Tibial nerve (tissue), 4 donors: ENCODE measurements around the gene ATP8A1.

Source experiments
- EP300 ChIP-seq, 2 donors: sonication (generic); formaldehyde crosslinking; IDR thresholded peaks; one replicate each; pipeline ENCODE4 v1.6.1; 2017; ENCODE audit warnings: antibody characterized with exemption in 2 of 2, mild to moderate bottlenecking in 1 of 2
- POLR2A ChIP-seq, 2 donors: fragments of 450-650 bp; IDR thresholded peaks; one replicate each; pipeline ENCODE4 v1.6.1; 2017; ENCODE audit warnings: antibody characterized with exemption in 2 of 2, mild to moderate bottlenecking in 2 of 2, moderate library complexity in 2 of 2
- TF ChIP-seq, protein P1 (sequence below), 5 experiments: fragments of 200-600 bp in 3 of 5; fragments of 450-650 bp in 2 of 5; sonication (generic) in 3 of 5; IDR thresholded peaks; one replicate each; pipeline ENCODE4 v1.5.1; 2016 to 2019; ENCODE audit warnings: antibody characterized with exemption in 5 of 5, mild to moderate bottlenecking in 3 of 5, moderate library complexity in 2 of 5

- TF ChIP-seq POLR2A (IDR thresholded peaks at IDR 0.05): no peak
- TF ChIP-seq, protein P1, sequence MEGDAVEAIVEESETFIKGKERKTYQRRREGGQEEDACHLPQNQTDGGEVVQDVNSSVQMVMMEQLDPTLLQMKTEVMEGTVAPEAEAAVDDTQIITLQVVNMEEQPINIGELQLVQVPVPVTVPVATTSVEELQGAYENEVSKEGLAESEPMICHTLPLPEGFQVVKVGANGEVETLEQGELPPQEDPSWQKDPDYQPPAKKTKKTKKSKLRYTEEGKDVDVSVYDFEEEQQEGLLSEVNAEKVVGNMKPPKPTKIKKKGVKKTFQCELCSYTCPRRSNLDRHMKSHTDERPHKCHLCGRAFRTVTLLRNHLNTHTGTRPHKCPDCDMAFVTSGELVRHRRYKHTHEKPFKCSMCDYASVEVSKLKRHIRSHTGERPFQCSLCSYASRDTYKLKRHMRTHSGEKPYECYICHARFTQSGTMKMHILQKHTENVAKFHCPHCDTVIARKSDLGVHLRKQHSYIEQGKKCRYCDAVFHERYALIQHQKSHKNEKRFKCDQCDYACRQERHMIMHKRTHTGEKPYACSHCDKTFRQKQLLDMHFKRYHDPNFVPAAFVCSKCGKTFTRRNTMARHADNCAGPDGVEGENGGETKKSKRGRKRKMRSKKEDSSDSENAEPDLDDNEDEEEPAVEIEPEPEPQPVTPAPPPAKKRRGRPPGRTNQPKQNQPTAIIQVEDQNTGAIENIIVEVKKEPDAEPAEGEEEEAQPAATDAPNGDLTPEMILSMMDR (IDR thresholded peaks at IDR 0.05): no peak
- no peak for TF ChIP-seq EP300 (IDR thresholded peaks at IDR 0.05)
Measured at GRCh38 chr4:42474406-42474805, 182.5 kb downstream of the ATP8A1 start.
